ENCODE data around the gene KRTAP10-3.

The KRTAP10-3 gene

GRCh38 chr21:44531606-44532564 is 26.7 kb downstream of the KRTAP10-3 start:
- Mint-ChIP-seq H3K27ac (ENCODE audit: low read depth) (no peak overlapping the region), H3K27me3 (no peaks in the 10 kb centered on the region), H3K36me3 (ENCODE audit: insufficient read depth) (peaks cover 2% of the 10 kb centered on the region), H3K4me3 (no peak overlapping the region), H3K9me3 (no peaks in the 10 kb centered on the region), H3K4me1 (no peaks in the 10 kb centered on the region)
- DNase-seq (ENCODE audit: low spot score in 2 of 2) = no peak
- ATAC-seq (replicated peaks; ENCODE audit: extremely low read depth, poor library complexity, severe bottlenecking) = no peak

DNA sequence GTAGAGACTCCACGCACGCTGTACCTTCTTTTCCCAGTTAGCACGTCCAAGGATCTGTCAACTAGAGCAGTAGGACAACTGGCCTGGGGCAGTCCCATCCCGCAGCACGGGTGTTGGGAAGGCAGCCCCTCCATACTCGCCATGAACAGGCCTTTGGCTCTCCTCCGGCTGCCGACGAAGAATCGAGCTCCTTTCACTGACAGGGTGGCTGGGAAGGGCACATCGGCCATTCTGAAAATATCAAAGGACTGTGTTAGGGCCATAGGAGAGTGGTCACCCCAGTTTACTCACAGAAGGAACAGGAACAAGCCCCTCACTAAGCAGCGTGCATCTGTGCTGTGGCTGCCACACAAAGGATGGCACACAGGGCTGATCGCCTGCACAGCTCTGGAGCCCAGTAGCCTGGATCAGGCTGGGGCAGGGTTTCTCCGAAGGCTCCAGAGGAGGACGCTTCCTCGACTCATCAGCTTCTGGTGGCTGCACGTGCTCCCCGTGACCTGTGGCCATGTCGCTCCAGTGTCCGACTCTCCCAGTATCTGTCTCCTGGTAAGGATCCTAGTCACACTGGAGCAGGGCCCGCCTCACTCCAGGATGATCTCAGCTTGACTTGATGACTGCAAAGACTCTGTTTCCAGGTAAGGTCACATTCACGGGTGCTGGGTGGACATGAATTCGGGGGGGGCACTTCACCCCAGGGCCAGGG is 27.5 kb downstream of the KRTAP10-3 start:
- Mint-ChIP-seq H3K36me3 (ENCODE audit: insufficient read depth) (peaks cover 2% of the 10 kb centered on the region), H3K4me1 (no peaks in the 10 kb centered on the region), H3K27ac (ENCODE audit: low read depth) (no peak overlapping the region), H3K27me3 (no peaks in the 10 kb centered on the region), H3K4me3 (no peak overlapping the region), H3K9me3 (no peaks in the 10 kb centered on the region)
- DNase-seq (ENCODE audit: low spot score in 2 of 2) (no peak), ATAC-seq (replicated peaks; ENCODE audit: extremely low read depth, poor library complexity, severe bottlenecking) (no peak)

GRCh38 chr21:44530221-44530902 is 28.2 kb downstream of the KRTAP10-3 start:
- H3K4me1 Mint-ChIP-seq = no peaks in the 10 kb centered on the region

GRCh38 chr21:44529503-44530125 is 29.0 kb downstream of the KRTAP10-3 start:
- no peak overlapping the region for H3K4me3 Mint-ChIP-seq
- ATAC-seq (replicated peaks; ENCODE audit: extremely low read depth, poor library complexity, severe bottlenecking) (no peak), DNase-seq (ENCODE audit: low spot score in 2 of 2) (no peak)
- peaks cover 2% of the 10 kb centered on the region for H3K36me3 Mint-ChIP-seq (ENCODE audit: insufficient read depth)
- H3K27me3 Mint-ChIP-seq = no peaks in the 10 kb centered on the region
- H3K9me3 Mint-ChIP-seq = no peaks in the 10 kb centered on the region
- no peak overlapping the region for H3K27ac Mint-ChIP-seq (ENCODE audit: low read depth)
- H3K4me1 Mint-ChIP-seq = no peaks in the 10 kb centered on the region

More at GRCh38 chr21:44530221-44530902, 28.2 kb downstream of the KRTAP10-3 start:
- Mint-ChIP-seq H3K36me3 (ENCODE audit: insufficient read depth) (peaks cover 2% of the 10 kb centered on the region), H3K4me3 (no peak overlapping the region), H3K27ac (ENCODE audit: low read depth) (no peak overlapping the region), H3K27me3 (no peaks in the 10 kb centered on the region), H3K9me3 (no peaks in the 10 kb centered on the region)
- no peak for DNase-seq (ENCODE audit: low spot score in 2 of 2)
- ATAC-seq (replicated peaks; ENCODE audit: extremely low read depth, poor library complexity, severe bottlenecking) = no peak

DNA sequence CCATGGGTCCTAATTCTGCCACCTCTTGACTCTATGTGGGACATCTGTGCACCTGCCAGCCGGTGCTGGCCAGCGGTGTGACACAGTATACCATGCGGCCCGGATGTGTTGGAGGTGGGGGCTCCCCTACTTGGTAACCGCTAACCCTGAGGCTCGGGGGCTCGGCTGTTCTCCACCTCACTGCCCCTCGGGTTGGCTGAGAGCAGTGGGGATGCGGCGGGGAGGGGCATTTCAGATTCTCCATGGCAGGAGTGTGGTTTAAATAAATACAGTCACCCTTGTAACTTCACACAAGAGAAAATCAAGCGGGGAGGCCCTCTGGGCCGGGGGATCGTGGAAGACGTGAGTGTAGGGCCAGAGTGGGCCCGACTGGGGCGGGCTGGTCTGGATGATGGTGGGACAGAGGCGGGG is 29.6 kb downstream of the KRTAP10-3 start:
- ATAC-seq (replicated peaks; ENCODE audit: extremely low read depth, poor library complexity, severe bottlenecking) = no peak
- Mint-ChIP-seq H3K4me3 (no peak overlapping the region), H3K27ac (ENCODE audit: low read depth) (no peak overlapping the region), H3K4me1 (no peaks in the 10 kb centered on the region), H3K36me3 (ENCODE audit: insufficient read depth) (peaks cover 2% of the 10 kb centered on the region), H3K9me3 (no peaks in the 10 kb centered on the region), H3K27me3 (no peaks in the 10 kb centered on the region)
- no peak for DNase-seq (ENCODE audit: low spot score in 2 of 2)

GRCh38 chr21:44528634-44528995 is 30.0 kb downstream of the KRTAP10-3 start:
- Mint-ChIP-seq H3K27me3 (no peaks in the 10 kb centered on the region), H3K9me3 (no peaks in the 10 kb centered on the region), H3K27ac (ENCODE audit: low read depth) (no peak overlapping the region), H3K4me3 (no peak overlapping the region), H3K4me1 (no peaks in the 10 kb centered on the region), H3K36me3 (ENCODE audit: insufficient read depth) (peaks cover 2% of the 10 kb centered on the region)
- ATAC-seq (replicated peaks; ENCODE audit: extremely low read depth, poor library complexity, severe bottlenecking) = no peak
- DNase-seq (ENCODE audit: low spot score in 2 of 2) = no peak

DNA sequence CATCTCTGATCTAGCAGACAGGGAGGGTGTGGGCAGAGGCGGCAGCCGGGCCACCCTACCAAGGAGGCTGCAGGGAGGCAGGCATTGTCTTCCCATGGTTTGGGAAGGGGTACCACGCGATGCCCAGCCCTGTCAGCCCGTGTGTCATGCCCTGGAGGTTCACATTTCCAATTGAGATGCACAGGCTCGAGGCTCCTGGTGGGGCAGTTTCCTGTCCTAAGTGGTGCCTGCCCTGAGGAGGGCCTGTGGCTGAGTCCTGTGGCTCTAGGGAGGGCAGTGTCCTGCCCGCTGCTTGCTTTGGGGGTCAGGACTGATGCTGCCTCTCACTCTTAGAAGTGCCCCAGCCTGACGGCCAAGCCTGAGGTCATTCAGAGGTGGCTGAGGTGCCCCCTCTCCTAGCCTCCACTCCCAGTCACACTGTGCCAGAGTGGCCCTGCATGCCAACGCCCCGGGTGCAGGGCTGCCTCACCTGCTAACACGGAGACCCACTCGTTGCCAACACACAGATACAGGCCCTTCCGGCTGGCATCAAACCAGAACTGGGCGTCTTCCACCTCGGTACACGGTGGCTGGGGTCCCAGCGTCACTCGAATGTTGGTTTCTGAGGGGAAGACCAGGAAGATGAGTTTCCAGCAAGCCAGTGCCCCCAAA is 30.5 kb downstream of the KRTAP10-3 start:
- DNase-seq (ENCODE audit: low spot score in 2 of 2) (no peak), ATAC-seq (replicated peaks; ENCODE audit: extremely low read depth, poor library complexity, severe bottlenecking) (no peak)
- Mint-ChIP-seq H3K27me3 (no peaks in the 10 kb centered on the region), H3K4me1 (no peaks in the 10 kb centered on the region), H3K4me3 (no peak overlapping the region), H3K36me3 (ENCODE audit: insufficient read depth) (peaks cover 2% of the 10 kb centered on the region), H3K9me3 (no peaks in the 10 kb centered on the region), H3K27ac (ENCODE audit: low read depth) (no peak overlapping the region)

- Mint-ChIP-seq H3K27ac (ENCODE audit: low read depth) (no peak overlapping the region), H3K4me3 (no peak overlapping the region), H3K4me1 (no peaks in the 10 kb centered on the region), H3K27me3 (no peaks in the 10 kb centered on the region), H3K9me3 (no peaks in the 10 kb centered on the region), H3K36me3 (ENCODE audit: insufficient read depth) (peaks cover 2% of the 10 kb centered on the region)
- ATAC-seq (replicated peaks; ENCODE audit: extremely low read depth, poor library complexity, severe bottlenecking) (no peak), DNase-seq (ENCODE audit: low spot score in 2 of 2) (no peak)
These were observed 31.2 kb downstream of the KRTAP10-3 start for GRCh38 chr21:44527156-44527982.

DNA sequence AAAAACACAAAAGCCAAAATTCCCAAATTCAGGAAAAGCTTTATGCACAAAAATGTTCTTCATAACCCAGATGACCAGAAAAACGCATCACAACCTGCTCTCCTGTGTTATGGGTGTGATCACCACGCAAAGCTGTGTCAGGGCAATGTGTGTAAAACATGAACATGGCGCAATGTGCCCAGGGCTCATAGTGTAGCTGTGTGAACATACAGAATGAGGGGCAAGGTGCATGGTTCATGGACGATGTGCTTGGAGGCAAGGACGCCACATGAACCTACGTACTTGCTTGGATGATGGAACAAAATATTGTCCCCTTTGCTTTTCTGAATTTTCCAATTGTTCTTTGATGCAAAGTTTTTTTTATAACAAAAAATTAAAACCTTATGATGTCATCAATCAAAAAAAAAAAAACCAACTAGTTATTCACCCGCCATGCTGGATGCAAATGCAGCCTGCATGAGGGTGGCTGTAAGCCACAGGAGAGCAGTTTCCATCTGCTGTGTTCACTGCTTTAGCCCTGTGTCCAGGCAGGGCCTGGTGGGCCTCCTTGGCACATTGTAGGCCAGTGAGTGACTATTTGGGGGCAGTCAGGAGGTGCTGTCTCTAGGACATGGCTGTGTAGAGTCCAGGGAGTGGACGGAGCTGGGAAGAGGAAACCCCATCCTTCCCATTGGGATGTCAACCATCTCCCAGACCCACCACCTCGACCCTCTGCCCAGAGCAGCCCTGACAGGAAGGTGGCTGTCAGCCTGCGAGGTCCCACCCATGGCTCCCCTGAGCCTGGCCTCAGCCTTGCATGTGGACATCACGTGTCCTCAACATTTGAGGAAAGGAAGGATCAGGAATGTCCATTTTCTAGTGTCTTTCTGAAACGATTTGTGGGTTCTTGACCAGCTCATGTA is 32.2 kb downstream of the KRTAP10-3 start:
- Mint-ChIP-seq H3K4me3 (no peak overlapping the region), H3K27ac (ENCODE audit: low read depth) (no peak overlapping the region), H3K27me3 (no peaks in the 10 kb centered on the region), H3K36me3 (ENCODE audit: insufficient read depth) (no peaks in the 10 kb centered on the region), H3K9me3 (no peaks in the 10 kb centered on the region), H3K4me1 (no peaks in the 10 kb centered on the region)
- no peak for DNase-seq (ENCODE audit: low spot score in 2 of 2)
- ATAC-seq (replicated peaks; ENCODE audit: extremely low read depth, poor library complexity, severe bottlenecking) = no peak

DNA sequence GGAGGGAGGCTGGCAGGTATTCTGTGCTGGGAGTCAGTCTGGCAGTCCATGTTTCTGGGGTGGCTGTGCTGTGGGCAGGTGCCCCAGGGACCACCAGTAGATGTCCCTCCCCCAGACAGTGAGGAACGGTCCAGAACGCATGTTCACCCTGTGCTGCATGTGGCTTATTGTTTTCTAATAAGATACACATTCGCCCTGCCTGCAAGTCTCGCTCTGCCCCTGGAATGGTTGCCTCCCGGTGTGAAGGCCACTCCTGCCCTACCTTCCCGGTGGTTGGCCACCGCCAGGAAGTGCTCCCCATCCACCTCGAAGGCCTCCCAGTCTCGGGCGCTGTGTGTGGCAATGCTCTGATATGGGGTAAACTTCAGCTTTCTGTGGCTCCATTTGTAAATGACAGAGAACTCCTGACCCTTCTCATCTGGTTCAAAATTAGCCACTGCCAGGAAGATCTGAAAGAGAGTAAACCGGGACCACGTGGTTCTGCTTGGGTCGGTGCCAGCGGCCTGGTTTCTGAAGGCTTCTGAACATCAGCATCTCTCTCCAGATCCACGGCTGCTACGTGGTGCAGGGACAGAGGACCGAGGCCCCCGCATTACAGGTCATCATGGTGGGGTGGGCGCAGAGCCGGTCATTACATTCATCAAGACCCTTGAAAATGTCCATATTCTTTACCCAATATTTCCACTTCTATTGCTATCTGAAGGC is 33.1 kb downstream of the KRTAP10-3 start:
- Mint-ChIP-seq H3K4me1 (no peaks in the 10 kb centered on the region), H3K36me3 (ENCODE audit: insufficient read depth) (no peaks in the 10 kb centered on the region), H3K27ac (ENCODE audit: low read depth) (no peak overlapping the region), H3K4me3 (no peak overlapping the region), H3K27me3 (no peaks in the 10 kb centered on the region), H3K9me3 (no peaks in the 10 kb centered on the region)
- ATAC-seq (replicated peaks; ENCODE audit: extremely low read depth, poor library complexity, severe bottlenecking) = no peak
- DNase-seq (ENCODE audit: low spot score in 2 of 2) = no peak

Data from central memory CD8-positive, alpha-beta T cell (primary cell).